Sigmoid colon (tissue), 7 donors: Measurements from ENCODE around the gene HNRNPAB. TPM values are rescaled to one million over a fixed set of nuclear protein-coding genes. Genes with fewer than 3 reads are reported as not detected.

Experiments used
- DNase-seq: peaks from one replicate; pipeline ENCODE4 v3.0.0-alpha.2; 2019
- H3K27ac ChIP-seq, 4 donors: fragments of 200-600 bp; sonication (generic); one replicate each; pipeline ENCODE4 v1.5.1; 2016 to 2019; ENCODE audit warnings: mild to moderate bottlenecking in 1 of 4
- H3K27me3 ChIP-seq, 3 donors: fragments of 200-600 bp; sonication (generic); one replicate each; pipeline ENCODE4 v1.5.1; 2019; ENCODE audit warnings: mild to moderate bottlenecking in 1 of 3
- H3K36me3 ChIP-seq, 4 donors: fragments of 200-600 bp; sonication (generic); one replicate each; pipeline ENCODE4 v1.5.1; 2016 to 2019
- H3K4me1 ChIP-seq, 4 donors: fragments of 200-600 bp; sonication (generic); one replicate each; pipeline ENCODE4 v1.5.1; 2017 to 2019
- H3K4me3 ChIP-seq, 4 donors: fragments of 200-600 bp; sonication (generic); one replicate each; pipeline ENCODE4 v1.5.1; 2017 to 2019; ENCODE audit warnings: mild to moderate bottlenecking in 2 of 4, moderate library complexity in 1 of 4
- H3K9me3 ChIP-seq, 4 donors: fragments of 200-600 bp in 3 of 4; sonication (generic) in 3 of 4; one replicate each; pipeline versions ENCODE4 v1.5.1 to v1.6.1; 2013 to 2019
- CTCF ChIP-seq, 4 experiments: fragments of 450-650 bp in 3 of 4; fragments of 200-600 bp in 1 of 4; IDR thresholded peaks; one replicate each; pipeline ENCODE4 v1.5.1; 2016 to 2019; ENCODE audit warnings: antibody characterized with exemption in 4 of 4, mild to moderate bottlenecking in 3 of 4, moderate library complexity in 2 of 4
- EP300 ChIP-seq, 4 donors: sonication (generic); formaldehyde crosslinking; IDR thresholded peaks; one replicate each; pipeline ENCODE4 v1.6.1; 2017; ENCODE audit warnings: antibody characterized with exemption in 4 of 4
- POLR2A ChIP-seq, 2 donors: fragments of 450-650 bp; IDR thresholded peaks; one replicate each; pipeline ENCODE4 v1.6.1; 2016; ENCODE audit warnings: antibody characterized with exemption in 2 of 2, mild to moderate bottlenecking in 2 of 2, moderate library complexity in 2 of 2
- POLR2AphosphoS5 ChIP-seq, 4 donors: sonication (generic); formaldehyde crosslinking; IDR thresholded peaks; one replicate each; pipeline ENCODE4 v1.6.1; 2017; ENCODE audit warnings: antibody characterized with exemption in 4 of 4
- WGBS, 2 donors: extraction: QIAGEN DNeasy Blood & Tissue Kit; methylation state at CpG; one replicate each; pipeline ENCODE4 v1.1.7; 2013; 5-methylcytosine and 5-hydroxymethylcytosine counted together
- intact Hi-C: fragments of 100-400 bp; cut with DNase I; formaldehyde crosslinking; loops from one replicate; pipeline ENCODE4 v1.15.1; 2023
- polyA plus RNA-seq, 3 donors: library from polyadenylated mRNA; stranded (reverse); fragments of 200-250 nt; gene quantifications; one replicate each; pipeline ENCODE4 v1.2.3, GENCODE V29; 2013
- total RNA-seq, 4 donors: library from RNA; depleted of rRNA; stranded (reverse); fragments of >200 nt; gene quantifications; one replicate each; pipeline ENCODE4 v1.1.0, GENCODE V29; 2016
- donor health status: healthy with polysubstance abuse.
- donor health status: Bipolar disorder and iron deficiency.
- donor health status: healthy.

Gene HNRNPAB
- total and polyA plus RNA-seq, 7 donors: 77.8 to 227 (median 101) TPM

GRCh38 chr5:178218827-178219226 is 14.5 kb downstream of the HNRNPAB start:
- 81% methylated on average over 3 of the region's 3 CpGs for WGBS, 2 donors
- H3K36me3 ChIP-seq: peaks cover 0 to 79% (median 29%) of the 10 kb centered on the region in 4 donors

GRCh38 chr5:178221282-178221681 is 16.9 kb downstream of the HNRNPAB start:
- no peak overlapping the region for H3K27ac ChIP-seq
- no peaks in the 10 kb centered on the region for H3K27me3 ChIP-seq
- peaks cover 0 to 72% (median 15%) of the 10 kb centered on the region in 4 donors for H3K36me3 ChIP-seq
- TF ChIP-seq POLR2AphosphoS5 (IDR thresholded peaks at IDR 0.05) (no peak), POLR2A (IDR thresholded peaks at IDR 0.05) (no peak), CTCF (IDR thresholded peaks at IDR 0.05) (no peak), EP300 (IDR thresholded peaks at IDR 0.05) (no peak)
- intact Hi-C loops: no loop called here
- WGBS, 2 donors: 78 to 81% methylated on average over 3 of the region's 3 CpGs
- DNase-seq: no peak
- no peaks in the 10 kb centered on the region for H3K9me3 ChIP-seq
- H3K4me1 ChIP-seq: no peaks in the 10 kb centered on the region
- H3K4me3 ChIP-seq: no peak overlapping the region

More at GRCh38 chr5:178218827-178219226, 14.5 kb downstream of the HNRNPAB start:
- TF ChIP-seq POLR2A (IDR thresholded peaks at IDR 0.05) (no peak), POLR2AphosphoS5 (IDR thresholded peaks at IDR 0.05) (no peak)
- Histone ChIP-seq H3K4me3 (no peak overlapping the region), H3K27me3 (no peaks in the 10 kb centered on the region), H3K27ac (no peak overlapping the region), H3K9me3 (no peaks in the 10 kb centered on the region), H3K4me1 (no peaks in the 10 kb centered on the region)
- intact Hi-C loops: no loop called here
- no peak for DNase-seq

GRCh38 chr5:178221853-178222252 is 17.5 kb downstream of the HNRNPAB start:
- Histone ChIP-seq H3K27ac (no peak overlapping the region), H3K9me3 (no peaks in the 10 kb centered on the region), H3K4me1 (no peaks in the 10 kb centered on the region), H3K4me3 (no peak overlapping the region), H3K27me3 (no peaks in the 10 kb centered on the region), H3K36me3 (peaks cover 0 to 72% (median 10%) of the 10 kb centered on the region in 4 donors)
- TF ChIP-seq EP300 (IDR thresholded peaks at IDR 0.05) (no peak), CTCF (IDR thresholded peaks at IDR 0.05) (no peak), POLR2AphosphoS5 (IDR thresholded peaks at IDR 0.05) (no peak), POLR2A (IDR thresholded peaks at IDR 0.05) (no peak)
- DNase-seq: no peak
- 74 to 75% methylated on average over 5 of the region's 5 CpGs for WGBS, 2 donors
- intact Hi-C loops: no loop called here

- Histone ChIP-seq H3K27ac (no peak overlapping the region), H3K36me3 (peaks cover 0 to 72% (median 8%) of the 10 kb centered on the region in 4 donors), H3K4me3 (no peak overlapping the region), H3K9me3 (no peaks in the 10 kb centered on the region), H3K4me1 (no peaks in the 10 kb centered on the region), H3K27me3 (no peaks in the 10 kb centered on the region)
- intact Hi-C loops: no loop called here
- DNase-seq: no peak
- WGBS, 2 donors: 97 to 98% methylated on average over 15 of the region's 15 CpGs
- TF ChIP-seq POLR2A (IDR thresholded peaks at IDR 0.05): no peak
- TF ChIP-seq POLR2AphosphoS5 (IDR thresholded peaks at IDR 0.05): no peak
- no peak for TF ChIP-seq EP300 (IDR thresholded peaks at IDR 0.05)
- no peak for TF ChIP-seq CTCF (IDR thresholded peaks at IDR 0.05)
These were observed 18.0 kb downstream of the HNRNPAB start for GRCh38 chr5:178222292-178222691.

- TF ChIP-seq EP300 (IDR thresholded peaks at IDR 0.05): no peak
- TF ChIP-seq POLR2A (IDR thresholded peaks at IDR 0.05): no peak
- WGBS, 2 donors: 91 to 92% methylated on average over 5 of the region's 5 CpGs
- no peak for DNase-seq
These were observed 19.0 kb downstream of the HNRNPAB start for GRCh38 chr5:178223196-178223773.

More at GRCh38 chr5:178223196-178223773, 19.0 kb downstream of the HNRNPAB start:
- Histone ChIP-seq H3K27ac (no peak overlapping the region), H3K36me3 (peaks cover 0 to 77% (median 12%) of the 10 kb centered on the region in 4 donors), H3K27me3 (no peaks in the 10 kb centered on the region), H3K4me1 (no peaks in the 10 kb centered on the region), H3K9me3 (no peaks in the 10 kb centered on the region), H3K4me3 (no peak overlapping the region)
- intact Hi-C loops: no loop called here
